H9 (cell line): ENCODE measurements around the gene SAMHD1. TPM values are rescaled to one million over a fixed set of nuclear protein-coding genes. Genes with fewer than 3 reads are reported as not detected.

ENCODE experiments used
- DNase-seq: peaks from one replicate; pipeline ENCODE4 v3.0.0-alpha.2; 2017
- H2AFZ ChIP-seq: one replicate; pipeline ENCODE4 v1.6.1; 2013; ENCODE audit warnings: mild to moderate bottlenecking, low read length, control low read depth, moderate library complexity
- H2AK5ac ChIP-seq: 2 replicates; pipeline ENCODE4 v1.6.1; 2013; ENCODE audit warnings: low read length, control low read depth, mixed read lengths; ENCODE audit not compliant: insufficient read length
- H2BK120ac ChIP-seq: one replicate; pipeline ENCODE4 v1.6.1; 2013; ENCODE audit warnings: low read depth, mild to moderate bottlenecking, low read length, control low read depth, inconsistent platforms; ENCODE audit not compliant: poor library complexity, severe bottlenecking
- H2BK12ac ChIP-seq: 2 replicates; pipeline ENCODE4 v1.6.1; 2013; ENCODE audit warnings: low read length, control low read depth, mixed read lengths, low read depth; ENCODE audit not compliant: insufficient read length
- H2BK15ac ChIP-seq: 2 replicates; pipeline ENCODE4 v1.6.1; 2013; ENCODE audit warnings: low read depth, low read length, control low read depth
- H2BK20ac ChIP-seq: one replicate; pipeline ENCODE4 v1.6.1; 2013; ENCODE audit warnings: low read depth, mild to moderate bottlenecking, low read length, control low read depth, inconsistent platforms; ENCODE audit not compliant: poor library complexity, severe bottlenecking
- H2BK5ac ChIP-seq: 2 replicates; pipeline ENCODE4 v1.6.1; 2013; ENCODE audit warnings: low read length, control low read depth, mixed read lengths; ENCODE audit not compliant: insufficient read length
- H3K14ac ChIP-seq: 2 replicates; pipeline ENCODE4 v1.6.1; 2013; ENCODE audit warnings: low read length, control low read depth; ENCODE audit not compliant: insufficient read depth
- H3K18ac ChIP-seq: 2 replicates; pipeline ENCODE4 v1.6.1; 2013; ENCODE audit warnings: low read depth, mild to moderate bottlenecking, mixed read lengths, low read length, control low read depth; ENCODE audit not compliant: insufficient read length
- H3K23ac ChIP-seq: 2 replicates; pipeline ENCODE4 v1.6.1; 2013; ENCODE audit warnings: low read length, control low read depth, mixed read lengths, low read depth; ENCODE audit not compliant: insufficient read length
- H3K23me2 ChIP-seq: 2 replicates; pipeline ENCODE4 v1.6.1; 2013; ENCODE audit warnings: low read depth, mild to moderate bottlenecking, mixed read lengths, low read length, control low read depth; ENCODE audit not compliant: insufficient read length, poor library complexity, severe bottlenecking
- H3K27ac ChIP-seq: 2 replicates; pipeline ENCODE4 v1.5.1; 2013; ENCODE audit warnings: low read length, control low read depth, mixed read lengths, low read depth; ENCODE audit not compliant: insufficient read length
- H3K27me3 ChIP-seq: 2 replicates; pipeline ENCODE4 v1.6.1; 2013; ENCODE audit warnings: low read length, control low read depth, inconsistent platforms; ENCODE audit not compliant: insufficient read depth
- H3K4ac ChIP-seq: 2 replicates; pipeline ENCODE4 v1.6.1; 2013; ENCODE audit warnings: low read depth, mild to moderate bottlenecking, control low read depth, inconsistent platforms, low read length, moderate library complexity
- H3K4me1 ChIP-seq: 2 replicates; pipeline ENCODE4 v1.6.1; 2013; ENCODE audit warnings: low read length, control low read depth, inconsistent platforms; ENCODE audit not compliant: insufficient read depth
- H3K4me2 ChIP-seq: 2 replicates; pipeline ENCODE4 v1.6.1; 2013; ENCODE audit warnings: low read length, control low read depth, mixed read lengths; ENCODE audit not compliant: insufficient read length, insufficient read depth
- H3K56ac ChIP-seq: 2 replicates; pipeline ENCODE4 v1.6.1; 2013; ENCODE audit warnings: low read depth, mild to moderate bottlenecking, mixed read lengths, low read length, control low read depth; ENCODE audit not compliant: insufficient read length
- H3K79me1 ChIP-seq: 2 replicates; pipeline ENCODE4 v1.6.1; 2013; ENCODE audit warnings: low read depth, mild to moderate bottlenecking, moderate library complexity, low read length, control low read depth, inconsistent platforms; ENCODE audit not compliant: insufficient read depth, poor library complexity, severe bottlenecking
- H3K79me2 ChIP-seq: 2 replicates; pipeline ENCODE4 v1.6.1; 2013; ENCODE audit warnings: low read length, control low read depth, inconsistent platforms; ENCODE audit not compliant: insufficient read depth
- H3K9ac ChIP-seq: 2 replicates; pipeline ENCODE4 v1.6.1; 2013; ENCODE audit warnings: low read length, control low read depth, mixed read lengths; ENCODE audit not compliant: insufficient read length; ENCODE audit errors: extremely low read depth
- H3K9me3 ChIP-seq: one replicate; pipeline ENCODE4 v1.6.1; 2013; ENCODE audit warnings: low read depth, low read length, inconsistent platforms; ENCODE audit not compliant: control insufficient read depth
- H3T11ph ChIP-seq: one replicate; pipeline ENCODE4 v1.6.1; 2013; ENCODE audit warnings: mild to moderate bottlenecking, low read length, control low read depth, inconsistent platforms
- H4K20me1 ChIP-seq: one replicate; pipeline ENCODE4 v1.6.1; 2013; ENCODE audit not compliant: control insufficient read depth, insufficient read length, insufficient read depth
- H4K5ac ChIP-seq: 2 replicates; pipeline ENCODE4 v1.6.1; 2013; ENCODE audit warnings: low read depth, mild to moderate bottlenecking, mixed read lengths, low read length, control low read depth; ENCODE audit not compliant: insufficient read length
- H4K8ac ChIP-seq: replicated peaks from 2 replicates; pipeline ENCODE4 v1.6.1; 2013; ENCODE audit warnings: low read length, control low read depth, mixed read lengths, low read depth; ENCODE audit not compliant: insufficient read length
- H4K91ac ChIP-seq: 2 replicates; pipeline ENCODE4 v1.6.1; 2013; ENCODE audit warnings: low read depth, mild to moderate bottlenecking, moderate library complexity, mixed read lengths, low read length, control low read depth; ENCODE audit not compliant: insufficient read length
- H3K27ac Mint-ChIP-seq, 3 experiments: 2 replicates in 2 of 3; 3 replicates in 1 of 3; pipeline ENCODE4 v1.8.0; 2020 to 2021; ENCODE audit warnings: mixed read lengths in 3 of 3, mild to moderate bottlenecking in 1 of 3, moderate library complexity in 1 of 3
- H3K27me3 Mint-ChIP-seq: 2 replicates; pipeline ENCODE4 v1.8.0; 2021; ENCODE audit warnings: low read depth, mild to moderate bottlenecking, moderate library complexity, mixed read lengths
- H3K36me3 Mint-ChIP-seq, 3 experiments: 2 replicates in 2 of 3; 3 replicates in 1 of 3; pipeline ENCODE4 v1.8.0; 2020 to 2021; ENCODE audit warnings: low read depth in 3 of 3, mixed read lengths in 3 of 3; ENCODE audit not compliant: insufficient read depth in 1 of 3
- H3K4me1 Mint-ChIP-seq, 2 experiments: 2 replicates each; pipeline ENCODE4 v1.8.0; 2020; ENCODE audit warnings: mixed read lengths in 2 of 2
- H3K4me3 Mint-ChIP-seq, 2 experiments: 2 replicates in 1 of 2; 3 replicates in 1 of 2; pipeline ENCODE4 v1.8.0; 2020 to 2021; ENCODE audit warnings: mild to moderate bottlenecking in 2 of 2, mixed read lengths in 2 of 2, moderate library complexity in 1 of 2
- H3K9me3 Mint-ChIP-seq, 2 experiments: 2 replicates in 1 of 2; 3 replicates in 1 of 2; pipeline ENCODE4 v1.8.0; 2020; ENCODE audit warnings: mild to moderate bottlenecking in 2 of 2, mixed read lengths in 2 of 2, moderate library complexity in 1 of 2
- CTCF ChIP-seq: fragments of 200-600 bp; sonication (generic); conservative IDR thresholded peaks from 3 replicates; pipeline ENCODE4 v1.8.0; 2021; ENCODE audit warnings: antibody characterized with exemption, mild to moderate bottlenecking
- WGBS: extraction: QIAGEN DNeasy Blood & Tissue Kit; methylation state at CpG from one replicate; pipeline ENCODE4 v1.1.7; 2013; ENCODE audit warnings: missing lambda C conversion rate, low lambda C conversion rate, mixed read lengths; ENCODE audit not compliant: insufficient read length; ENCODE audit errors: extremely low coverage; 5-methylcytosine and 5-hydroxymethylcytosine counted together
- total RNA-seq: library from RNA; stranded (reverse); gene quantifications from 2 replicates; pipeline ENCODE4 v1.2.1, GENCODE V29; 2021

SAMHD1 gene
- total RNA-seq, 1 experiment from 2014 or later = 53.1 TPM

- no peak overlapping the region for H2BK120ac ChIP-seq
- H3K4ac ChIP-seq = no peak overlapping the region
- no peak overlapping the region for H3K56ac ChIP-seq
- H4K8ac ChIP-seq = no peak overlapping the region
- H3K4me1 Mint-ChIP-seq = peaks cover 8 to 12% of the 10 kb centered on the region in 2 experiments
- no peaks in the 10 kb centered on the region for H3K23me2 ChIP-seq
- H3K4me3 Mint-ChIP-seq = no peak overlapping the region
- H3K9ac ChIP-seq = no peak overlapping the region
- no peak overlapping the region for H2AK5ac ChIP-seq
- no peaks in the 10 kb centered on the region for H3K4me1 ChIP-seq
- H3K23ac ChIP-seq = no peak overlapping the region
- no peaks in the 10 kb centered on the region for H3K36me3 Mint-ChIP-seq
- no peak overlapping the region for H3K4me2 ChIP-seq
- no peak for TF ChIP-seq CTCF
- no peak overlapping the region for H2AFZ ChIP-seq
- no peak overlapping the region for H3T11ph ChIP-seq
- no peaks in the 10 kb centered on the region for H3K27me3 Mint-ChIP-seq
- no CpG with 5 or more reads among the region's 6 CpGs for WGBS
- no peaks in the 10 kb centered on the region for H3K9me3 Mint-ChIP-seq
- no peak overlapping the region for H4K5ac ChIP-seq
- no peak for DNase-seq
- no peaks in the 10 kb centered on the region for H3K27me3 ChIP-seq
- no peak overlapping the region for H3K14ac ChIP-seq
- H4K91ac ChIP-seq = no peak overlapping the region
- H3K27ac Mint-ChIP-seq = peak overlapping the region in 1 of 3 experiments; percentile 48; a peak in 1 of 7 replicates
- no peak overlapping the region for H2BK12ac ChIP-seq
- H3K79me1 ChIP-seq = no peaks in the 10 kb centered on the region
- no peaks in the 10 kb centered on the region for H4K20me1 ChIP-seq
- H3K79me2 ChIP-seq = no peaks in the 10 kb centered on the region
- H2BK5ac ChIP-seq = no peak overlapping the region
- no peaks in the 10 kb centered on the region for H3K9me3 ChIP-seq
- H3K27ac ChIP-seq = no peak overlapping the region
- H2BK20ac ChIP-seq = no peak overlapping the region
- no peak overlapping the region for H3K18ac ChIP-seq
- H2BK15ac ChIP-seq = no peak overlapping the region
Measured at GRCh38 chr20:36984257-36984638, 32.7 kb upstream of the SAMHD1 start.
